Liver (tissue), 9 donors: ENCODE measurements around the gene ANKRD13B. TPM values are rescaled to one million over a fixed set of nuclear protein-coding genes. Genes with fewer than 3 reads are reported as not detected.

Source experiments
- DNase-seq: peaks from one replicate; pipeline ENCODE4 v3.0.0-alpha.2; 2017; ENCODE audit warnings: low spot score
- H3K27ac ChIP-seq, 2 donors: one replicate each; pipeline ENCODE4 v1.7.0; 2013; ENCODE audit warnings: inconsistent platforms in 2 of 2, low read length in 2 of 2, control low read depth in 1 of 2, low read depth in 1 of 2, mild to moderate bottlenecking in 1 of 2
- H3K27me3 ChIP-seq, 4 donors: one replicate each; pipeline versions ENCODE4 v1.6.1 to v1.7.0; 2013; ENCODE audit warnings: low read length in 3 of 4, inconsistent platforms in 1 of 4, mild to moderate bottlenecking in 1 of 4, moderate library complexity in 1 of 4; ENCODE audit not compliant: control insufficient read depth in 4 of 4, insufficient read depth in 4 of 4
- H3K36me3 ChIP-seq, 4 donors: one replicate each; pipeline versions ENCODE4 v1.6.1 to v1.7.0; 2013; ENCODE audit warnings: low read length in 3 of 4, mild to moderate bottlenecking in 3 of 4, low read depth in 1 of 4, moderate library complexity in 1 of 4; ENCODE audit not compliant: control insufficient read depth in 4 of 4, insufficient read depth in 3 of 4
- H3K4me1 ChIP-seq, 4 donors: one replicate each; pipeline versions ENCODE4 v1.6.1 to v1.7.0; 2013; ENCODE audit warnings: low read length in 3 of 4, mild to moderate bottlenecking in 3 of 4, moderate library complexity in 1 of 4; ENCODE audit not compliant: control insufficient read depth in 4 of 4, insufficient read depth in 4 of 4
- H3K4me3 ChIP-seq, 3 donors: one replicate each; pipeline versions ENCODE4 v1.6.1 to v1.7.0; 2013; ENCODE audit warnings: low read length in 3 of 3, control low read depth in 1 of 3, low read depth in 1 of 3, mild to moderate bottlenecking in 1 of 3
- H3K9ac ChIP-seq, 2 donors: one replicate each; pipeline ENCODE4 v1.7.0; 2013; ENCODE audit warnings: low read length in 2 of 2, mild to moderate bottlenecking in 2 of 2, moderate library complexity in 2 of 2, control low read depth in 1 of 2, low read depth in 1 of 2
- H3K9me3 ChIP-seq, 4 donors: one replicate each; pipeline versions ENCODE4 v1.6.1 to v1.7.0; 2013; ENCODE audit warnings: low read length in 3 of 4; ENCODE audit not compliant: control insufficient read depth in 4 of 4
- EGR1 ChIP-seq, 2 donors: IDR thresholded peaks; 2 replicates each; pipeline ENCODE4 v1.6.1; 2016 to 2018; ENCODE audit warnings: antibody characterized with exemption in 2 of 2, low read depth in 2 of 2
- FOXA2 ChIP-seq: IDR thresholded peaks from 2 replicates; pipeline ENCODE4 v1.6.1; 2016; ENCODE audit warnings: antibody characterized with exemption
- GABPA ChIP-seq, 2 donors: IDR thresholded peaks in 1 of 2; conservative IDR thresholded peaks in 1 of 2; 2 replicates each; pipeline ENCODE4 v1.6.1; 2016; ENCODE audit warnings: antibody characterized with exemption in 2 of 2, mild to moderate bottlenecking in 1 of 2, moderate library complexity in 1 of 2
- HNF4A ChIP-seq, 2 donors: conservative IDR thresholded peaks; 2 replicates each; pipeline ENCODE4 v1.6.1; 2016; ENCODE audit warnings: antibody characterized with exemption in 2 of 2, mild to moderate bottlenecking in 2 of 2
- JUND ChIP-seq, 2 donors: IDR thresholded peaks; 2 replicates each; pipeline ENCODE4 v1.6.1; 2016; ENCODE audit warnings: antibody characterized with exemption in 2 of 2
- NR2F2 ChIP-seq: IDR thresholded peaks from 2 replicates; pipeline ENCODE4 v1.6.1; 2016; ENCODE audit warnings: antibody characterized with exemption
- RAD21 ChIP-seq, 2 donors: IDR thresholded peaks; 2 replicates each; pipeline ENCODE4 v1.6.1; 2016; ENCODE audit warnings: antibody characterized with exemption in 2 of 2, mild to moderate bottlenecking in 2 of 2
- RXRA ChIP-seq, 2 donors: IDR thresholded peaks; 2 replicates each; pipeline ENCODE4 v1.6.1; 2017 to 2018; ENCODE audit warnings: antibody characterized with exemption in 2 of 2, mild to moderate bottlenecking in 1 of 2
- TAF1 ChIP-seq: conservative IDR thresholded peaks from 2 replicates; pipeline ENCODE4 v1.6.1; 2016; ENCODE audit warnings: antibody characterized with exemption, mild to moderate bottlenecking
- YY1 ChIP-seq: IDR thresholded peaks from 2 replicates; pipeline ENCODE4 v1.6.1; 2016; ENCODE audit warnings: antibody characterized with exemption, mild to moderate bottlenecking
- WGBS: extraction: QIAGEN DNeasy Blood & Tissue Kit; methylation state at CpG from one replicate; pipeline ENCODE4 v1.1.7; 2013; 5-methylcytosine and 5-hydroxymethylcytosine counted together
- polyA plus RNA-seq, 2 donors: library from polyadenylated mRNA; stranded (reverse) in 1 of 2; unstranded in 1 of 2; fragments of 200-250 nt in 1 of 2; fragments of >200 nt in 1 of 2; fragmentation: Nextera tagmentation in 1 of 2; extraction: Ambion mirVana in 1 of 2; gene quantifications; one replicate each; pipeline versions ENCODE4 v1.2.1 to v1.2.3, GENCODE V29; 2013 to 2015
- total RNA-seq, 2 donors: library from RNA; depleted of rRNA; stranded (reverse); fragments of >200 nt; gene quantifications; one replicate each; pipeline ENCODE4 v1.2.3, GENCODE V29; 2014
- TF ChIP-seq, protein P1 (sequence below): IDR thresholded peaks from 2 replicates; pipeline ENCODE4 v1.6.1; 2016; ENCODE audit warnings: antibody characterized with exemption
- TF ChIP-seq, protein P2 (sequence below): fragments of 150-350 bp; IDR thresholded peaks from 2 replicates; pipeline ENCODE4 v1.5.1; 2017; ENCODE audit warnings: improper control_type of control experiment, low read depth, low read length; ENCODE audit not compliant: missing input control
- TF ChIP-seq, protein P3 (sequence below): IDR thresholded peaks from 2 replicates; pipeline ENCODE4 v1.6.1; 2016; ENCODE audit warnings: antibody characterized with exemption
- TF ChIP-seq, protein P4 (sequence below): IDR thresholded peaks from 2 replicates; pipeline ENCODE4 v1.6.1; 2016; ENCODE audit warnings: antibody characterized with exemption, mild to moderate bottlenecking
- donor health status: healthy.
- donor health status: healthy.
- donor health status: healthy.
- donor health status: healthy.
- donor health status: healthy.

The ANKRD13B gene
- total and polyA plus RNA-seq, 4 donors, result 0.06 to 1.6 (median 0.51) TPM

DNA sequence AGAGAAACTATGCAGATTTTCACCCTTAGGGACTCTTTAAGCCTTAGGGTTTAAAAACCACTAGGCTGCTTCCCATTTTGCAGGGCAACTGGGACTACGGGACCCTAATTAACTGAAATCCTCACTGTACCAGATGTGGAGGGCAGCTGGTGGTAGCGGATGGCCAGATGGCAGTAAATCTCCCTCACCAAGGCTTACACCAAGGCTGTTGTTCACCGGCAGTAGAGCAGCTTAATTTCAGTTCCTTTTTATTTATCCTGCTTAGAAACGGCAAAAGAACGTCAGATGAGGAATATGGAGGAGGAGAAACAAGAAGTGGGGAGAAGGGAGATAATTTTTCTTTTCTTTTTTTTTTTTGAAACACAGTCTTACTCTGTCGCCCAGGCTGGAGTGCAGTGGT is 32.6 kb upstream of the ANKRD13B start:
- DNase-seq, result no peak
- no peak for TF ChIP-seq RAD21 (IDR thresholded peaks at IDR 0.05)
- TF ChIP-seq, protein P1, sequence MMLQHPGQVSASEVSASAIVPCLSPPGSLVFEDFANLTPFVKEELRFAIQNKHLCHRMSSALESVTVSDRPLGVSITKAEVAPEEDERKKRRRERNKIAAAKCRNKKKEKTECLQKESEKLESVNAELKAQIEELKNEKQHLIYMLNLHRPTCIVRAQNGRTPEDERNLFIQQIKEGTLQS, result no peak
- TF ChIP-seq, protein P2, sequence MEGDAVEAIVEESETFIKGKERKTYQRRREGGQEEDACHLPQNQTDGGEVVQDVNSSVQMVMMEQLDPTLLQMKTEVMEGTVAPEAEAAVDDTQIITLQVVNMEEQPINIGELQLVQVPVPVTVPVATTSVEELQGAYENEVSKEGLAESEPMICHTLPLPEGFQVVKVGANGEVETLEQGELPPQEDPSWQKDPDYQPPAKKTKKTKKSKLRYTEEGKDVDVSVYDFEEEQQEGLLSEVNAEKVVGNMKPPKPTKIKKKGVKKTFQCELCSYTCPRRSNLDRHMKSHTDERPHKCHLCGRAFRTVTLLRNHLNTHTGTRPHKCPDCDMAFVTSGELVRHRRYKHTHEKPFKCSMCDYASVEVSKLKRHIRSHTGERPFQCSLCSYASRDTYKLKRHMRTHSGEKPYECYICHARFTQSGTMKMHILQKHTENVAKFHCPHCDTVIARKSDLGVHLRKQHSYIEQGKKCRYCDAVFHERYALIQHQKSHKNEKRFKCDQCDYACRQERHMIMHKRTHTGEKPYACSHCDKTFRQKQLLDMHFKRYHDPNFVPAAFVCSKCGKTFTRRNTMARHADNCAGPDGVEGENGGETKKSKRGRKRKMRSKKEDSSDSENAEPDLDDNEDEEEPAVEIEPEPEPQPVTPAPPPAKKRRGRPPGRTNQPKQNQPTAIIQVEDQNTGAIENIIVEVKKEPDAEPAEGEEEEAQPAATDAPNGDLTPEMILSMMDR, result no peak
- TF ChIP-seq NR2F2, result no peak
- TF ChIP-seq RXRA (IDR thresholded peaks at IDR 0.05), result no peak
- no peak for TF ChIP-seq JUND (IDR thresholded peaks at IDR 0.05)
- TF ChIP-seq, protein P3, sequence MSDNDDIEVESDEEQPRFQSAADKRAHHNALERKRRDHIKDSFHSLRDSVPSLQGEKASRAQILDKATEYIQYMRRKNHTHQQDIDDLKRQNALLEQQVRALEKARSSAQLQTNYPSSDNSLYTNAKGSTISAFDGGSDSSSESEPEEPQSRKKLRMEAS, result no peak
- no peak for TF ChIP-seq YY1
- no peak for TF ChIP-seq GABPA (IDR thresholded peaks at IDR 0.05 in 1 of 2, conservative IDR thresholded peaks at IDR 0.05 in 1 of 2)
- TF ChIP-seq EGR1 (IDR thresholded peaks at IDR 0.05; ENCODE audit: low read depth in 2 of 2), result no peak
- TF ChIP-seq HNF4A (conservative IDR thresholded peaks at IDR 0.05), result no peak
- WGBS, result 83% methylated on average over 6 of the region's 6 CpGs
- Histone ChIP-seq H3K27ac (no peak overlapping the region), H3K4me1 (peaks cover 7 to 61% (median 45%) of the 10 kb centered on the region in 4 donors), H3K9ac (no peak overlapping the region), H3K4me3 (no peak overlapping the region), H3K9me3 (no peaks in the 10 kb centered on the region), H3K36me3 (peaks cover 0 to 10% (median 0%) of the 10 kb centered on the region in 4 donors), H3K27me3 (no peaks in the 10 kb centered on the region)

DNA sequence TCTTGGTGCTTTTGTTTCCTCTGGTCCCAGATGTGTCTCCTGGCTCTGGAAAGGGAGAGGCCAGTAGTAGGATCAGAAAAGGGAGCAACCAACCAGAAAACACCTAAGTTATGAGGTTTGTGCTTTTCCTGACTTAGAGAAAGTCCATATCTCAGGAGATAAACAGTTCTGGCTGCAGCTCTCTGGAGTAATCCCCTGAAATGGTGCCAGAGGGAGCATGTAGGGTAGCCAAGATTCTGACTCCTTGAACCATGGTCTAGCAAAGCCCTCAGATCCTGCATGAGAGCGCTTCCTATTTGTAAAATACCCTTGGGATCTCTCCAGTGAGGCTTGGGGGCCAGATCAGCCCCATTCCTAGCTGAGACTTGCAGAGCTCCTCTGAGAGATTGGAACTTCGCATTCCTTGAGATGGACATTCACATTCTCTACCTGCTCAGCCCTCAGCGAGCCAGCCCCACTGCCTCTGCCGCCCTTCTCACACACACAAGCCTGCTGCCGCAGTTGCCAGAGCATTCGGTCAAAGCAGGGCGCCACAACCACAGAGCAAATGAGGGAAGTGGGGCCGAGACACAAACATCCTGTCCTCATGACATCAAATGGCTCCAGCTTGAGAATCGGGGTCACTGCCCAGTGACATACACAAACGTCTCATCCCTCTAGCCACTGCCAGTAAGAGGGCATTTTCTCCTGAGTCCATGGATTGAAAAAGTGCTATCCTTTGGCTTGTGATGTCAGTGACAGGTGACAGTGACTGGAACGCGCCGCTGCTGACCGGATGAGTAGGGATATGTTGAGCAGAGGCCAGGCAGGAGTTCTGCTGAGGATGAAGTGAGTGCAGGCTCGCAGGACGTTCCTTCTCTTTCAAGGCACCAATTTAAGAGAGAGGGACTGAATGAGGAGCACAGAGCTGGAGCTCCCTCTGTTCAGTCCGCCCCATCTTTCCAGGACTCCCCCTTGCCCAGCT is 31.1 kb upstream of the ANKRD13B start:
- Histone ChIP-seq H3K27ac (peak overlapping the region in 1 of 2 donors; percentile 54), H3K9me3 (no peaks in the 10 kb centered on the region), H3K9ac (no peak overlapping the region), H3K27me3 (no peaks in the 10 kb centered on the region), H3K4me1 (peaks cover 8 to 60% (median 43%) of the 10 kb centered on the region in 4 donors), H3K4me3 (no peak overlapping the region), H3K36me3 (peaks cover 0 to 10% (median 0%) of the 10 kb centered on the region in 4 donors)
- WGBS, result 75% methylated on average over 17 of the region's 17 CpGs
- DNase-seq, result no peak
- TF ChIP-seq, protein P1, result no peak
- no peak for TF ChIP-seq FOXA2
- TF ChIP-seq, protein P2, result no peak
- no peak for TF ChIP-seq EGR1 (IDR thresholded peaks at IDR 0.05; ENCODE audit: low read depth in 2 of 2)
- TF ChIP-seq RXRA (IDR thresholded peaks at IDR 0.05), result no peak
- no peak for TF ChIP-seq GABPA (IDR thresholded peaks at IDR 0.05 in 1 of 2, conservative IDR thresholded peaks at IDR 0.05 in 1 of 2)
- TF ChIP-seq, protein P4, sequence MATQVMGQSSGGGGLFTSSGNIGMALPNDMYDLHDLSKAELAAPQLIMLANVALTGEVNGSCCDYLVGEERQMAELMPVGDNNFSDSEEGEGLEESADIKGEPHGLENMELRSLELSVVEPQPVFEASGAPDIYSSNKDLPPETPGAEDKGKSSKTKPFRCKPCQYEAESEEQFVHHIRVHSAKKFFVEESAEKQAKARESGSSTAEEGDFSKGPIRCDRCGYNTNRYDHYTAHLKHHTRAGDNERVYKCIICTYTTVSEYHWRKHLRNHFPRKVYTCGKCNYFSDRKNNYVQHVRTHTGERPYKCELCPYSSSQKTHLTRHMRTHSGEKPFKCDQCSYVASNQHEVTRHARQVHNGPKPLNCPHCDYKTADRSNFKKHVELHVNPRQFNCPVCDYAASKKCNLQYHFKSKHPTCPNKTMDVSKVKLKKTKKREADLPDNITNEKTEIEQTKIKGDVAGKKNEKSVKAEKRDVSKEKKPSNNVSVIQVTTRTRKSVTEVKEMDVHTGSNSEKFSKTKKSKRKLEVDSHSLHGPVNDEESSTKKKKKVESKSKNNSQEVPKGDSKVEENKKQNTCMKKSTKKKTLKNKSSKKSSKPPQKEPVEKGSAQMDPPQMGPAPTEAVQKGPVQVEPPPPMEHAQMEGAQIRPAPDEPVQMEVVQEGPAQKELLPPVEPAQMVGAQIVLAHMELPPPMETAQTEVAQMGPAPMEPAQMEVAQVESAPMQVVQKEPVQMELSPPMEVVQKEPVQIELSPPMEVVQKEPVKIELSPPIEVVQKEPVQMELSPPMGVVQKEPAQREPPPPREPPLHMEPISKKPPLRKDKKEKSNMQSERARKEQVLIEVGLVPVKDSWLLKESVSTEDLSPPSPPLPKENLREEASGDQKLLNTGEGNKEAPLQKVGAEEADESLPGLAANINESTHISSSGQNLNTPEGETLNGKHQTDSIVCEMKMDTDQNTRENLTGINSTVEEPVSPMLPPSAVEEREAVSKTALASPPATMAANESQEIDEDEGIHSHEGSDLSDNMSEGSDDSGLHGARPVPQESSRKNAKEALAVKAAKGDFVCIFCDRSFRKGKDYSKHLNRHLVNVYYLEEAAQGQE, result no peak
- no peak for TF ChIP-seq HNF4A (conservative IDR thresholded peaks at IDR 0.05)
- no peak for TF ChIP-seq TAF1
